Mesothelial cell of epicardium (in vitro differentiated cells): ENCODE measurements around the gene ANKS4B. TPM values are rescaled to one million over a fixed set of nuclear protein-coding genes. Genes with fewer than 3 reads are reported as not detected.

Source experiments
- DNase-seq, 2 experiments: peaks; one replicate each; pipeline ENCODE4 v3.0.0; 2021; ENCODE audit warnings: low spot score in 2 of 2; ENCODE audit not compliant: unreplicated experiment in 2 of 2
- H3K27ac Mint-ChIP-seq: 2 replicates; pipeline ENCODE4 v1.8.0; 2021; ENCODE audit warnings: mixed read lengths
- H3K27me3 Mint-ChIP-seq: 2 replicates; pipeline ENCODE4 v1.8.0; 2021; ENCODE audit warnings: low read depth, mixed read lengths
- H3K36me3 Mint-ChIP-seq: 2 replicates; pipeline ENCODE4 v1.8.0; 2021; ENCODE audit warnings: mixed read lengths
- H3K4me1 Mint-ChIP-seq: 2 replicates; pipeline ENCODE4 v1.8.0; 2021; ENCODE audit warnings: mixed read lengths
- H3K4me3 Mint-ChIP-seq: 2 replicates; pipeline ENCODE4 v1.8.0; 2021; ENCODE audit warnings: mild to moderate bottlenecking, moderate library complexity, mixed read lengths
- H3K9me3 Mint-ChIP-seq: 2 replicates; pipeline ENCODE4 v1.8.0; 2021; ENCODE audit warnings: mixed read lengths
- total RNA-seq: library from RNA; stranded (reverse); gene quantifications from 3 replicates; pipeline ENCODE4 v1.2.1, GENCODE V29; 2021
- TF ChIP-seq, protein P1 (sequence below): fragments of 200-600 bp; sonication (generic); IDR thresholded peaks from one replicate; pipeline ENCODE4 v1.5.0; 2021; ENCODE audit warnings: antibody characterized with exemption; ENCODE audit not compliant: unreplicated experiment

Gene ANKS4B
- total RNA-seq, 1 donor from 2014 or later, result not detected

DNA sequence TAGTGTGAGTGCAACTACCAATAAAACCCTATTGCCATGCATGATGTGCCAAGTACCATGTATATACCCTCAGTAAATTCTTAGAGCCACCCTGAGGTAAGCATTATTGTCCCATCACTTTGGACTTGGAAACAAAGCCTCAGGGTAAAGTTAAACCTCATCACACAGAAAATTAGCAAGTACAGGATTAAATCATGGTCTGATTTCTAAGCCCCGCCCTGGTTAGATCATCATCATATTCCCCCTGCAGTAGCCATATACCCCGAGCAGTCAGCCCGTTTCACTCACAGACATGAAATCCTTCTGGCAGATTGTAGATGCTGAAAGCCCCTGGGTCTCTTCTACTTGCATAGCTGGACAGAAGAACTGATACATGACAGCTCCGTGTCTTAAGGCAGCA is 26.9 kb upstream of the ANKS4B start:
- Mint-ChIP-seq H3K36me3 (no peaks in the 10 kb centered on the region), H3K9me3 (peaks cover 3% of the 10 kb centered on the region), H3K4me1 (peaks cover 5% of the 10 kb centered on the region), H3K4me3 (no peak overlapping the region), H3K27ac (no peak overlapping the region), H3K27me3 (no peaks in the 10 kb centered on the region)
- TF ChIP-seq, protein P1, sequence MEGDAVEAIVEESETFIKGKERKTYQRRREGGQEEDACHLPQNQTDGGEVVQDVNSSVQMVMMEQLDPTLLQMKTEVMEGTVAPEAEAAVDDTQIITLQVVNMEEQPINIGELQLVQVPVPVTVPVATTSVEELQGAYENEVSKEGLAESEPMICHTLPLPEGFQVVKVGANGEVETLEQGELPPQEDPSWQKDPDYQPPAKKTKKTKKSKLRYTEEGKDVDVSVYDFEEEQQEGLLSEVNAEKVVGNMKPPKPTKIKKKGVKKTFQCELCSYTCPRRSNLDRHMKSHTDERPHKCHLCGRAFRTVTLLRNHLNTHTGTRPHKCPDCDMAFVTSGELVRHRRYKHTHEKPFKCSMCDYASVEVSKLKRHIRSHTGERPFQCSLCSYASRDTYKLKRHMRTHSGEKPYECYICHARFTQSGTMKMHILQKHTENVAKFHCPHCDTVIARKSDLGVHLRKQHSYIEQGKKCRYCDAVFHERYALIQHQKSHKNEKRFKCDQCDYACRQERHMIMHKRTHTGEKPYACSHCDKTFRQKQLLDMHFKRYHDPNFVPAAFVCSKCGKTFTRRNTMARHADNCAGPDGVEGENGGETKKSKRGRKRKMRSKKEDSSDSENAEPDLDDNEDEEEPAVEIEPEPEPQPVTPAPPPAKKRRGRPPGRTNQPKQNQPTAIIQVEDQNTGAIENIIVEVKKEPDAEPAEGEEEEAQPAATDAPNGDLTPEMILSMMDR, result no peak
- no peak for DNase-seq

GRCh38 chr16:21208446-21209230 is 24.9 kb upstream of the ANKS4B start:
- H3K27me3 Mint-ChIP-seq, result peaks cover 3% of the 10 kb centered on the region
- no peak overlapping the region for H3K4me3 Mint-ChIP-seq
- H3K36me3 Mint-ChIP-seq, result no peaks in the 10 kb centered on the region
- DNase-seq, result no peak
- peaks cover 3% of the 10 kb centered on the region for H3K9me3 Mint-ChIP-seq
- H3K4me1 Mint-ChIP-seq, result no peaks in the 10 kb centered on the region
- no peak overlapping the region for H3K27ac Mint-ChIP-seq
- TF ChIP-seq, protein P1, result no peak

DNA sequence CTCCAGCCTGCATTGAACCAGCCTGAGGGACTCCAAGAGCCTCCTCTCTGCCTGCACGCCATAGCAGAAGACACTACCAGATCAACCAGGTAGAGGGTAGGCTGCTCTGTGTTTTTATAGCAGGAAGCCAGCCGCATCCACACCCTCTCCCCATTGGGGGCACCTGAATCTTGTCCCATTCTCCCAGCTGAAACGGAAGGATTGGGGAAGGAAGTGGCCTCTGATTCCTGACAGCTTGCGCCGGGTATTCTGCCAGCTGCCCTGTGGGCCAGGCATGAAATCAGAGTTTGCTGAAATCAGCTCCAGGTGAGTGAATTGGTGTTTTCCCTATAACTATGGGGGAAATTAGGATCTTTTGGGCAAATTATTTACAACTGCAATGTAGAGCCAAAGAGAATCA is 22.0 kb upstream of the ANKS4B start, which contains the start of gene ZP2:
TSS of gene ZP2 (minus strand) at position 89 of the 400 bp plus-strand sequence. CDS start at position 62, 27 bp downstream.
- no peaks in the 10 kb centered on the region for H3K36me3 Mint-ChIP-seq
- H3K4me3 Mint-ChIP-seq, result no peak within 1 kb of the TSS
- no peaks in the 10 kb centered on the region for H3K4me1 Mint-ChIP-seq
- H3K27ac Mint-ChIP-seq, result no peak within 1 kb of the TSS
- H3K9me3 Mint-ChIP-seq, result peaks cover 6% of the 10 kb centered on the region
- DNase-seq, result no peak
- H3K27me3 Mint-ChIP-seq, result peaks cover 3% of the 10 kb centered on the region
- TF ChIP-seq, protein P1, result no peak

DNA sequence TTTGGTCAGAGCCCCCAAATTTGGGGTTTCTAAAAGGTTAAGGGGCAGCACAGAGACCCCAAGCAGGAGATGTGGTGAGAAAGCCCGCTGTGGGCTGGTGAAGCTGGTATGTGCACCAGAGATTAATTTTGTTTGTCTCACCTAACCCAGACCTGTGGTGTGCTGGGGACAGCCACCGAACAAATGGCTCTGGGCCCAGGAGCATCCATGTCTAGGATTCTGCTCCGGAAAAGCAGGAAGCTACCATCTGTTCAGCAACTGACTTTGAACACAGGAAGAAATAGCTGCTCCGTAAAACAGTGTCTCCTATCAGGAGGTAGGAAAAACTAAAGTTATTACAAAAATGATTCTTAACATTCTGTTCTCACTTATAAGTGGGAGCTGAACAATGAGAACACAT is 19.4 kb upstream of the ANKS4B start:
- TF ChIP-seq, protein P1, result no peak
- Mint-ChIP-seq H3K36me3 (no peaks in the 10 kb centered on the region), H3K27me3 (peaks cover 3% of the 10 kb centered on the region), H3K27ac (no peak overlapping the region), H3K4me1 (no peaks in the 10 kb centered on the region), H3K4me3 (no peak overlapping the region), H3K9me3 (peaks cover 4% of the 10 kb centered on the region)
- no peak for DNase-seq

DNA sequence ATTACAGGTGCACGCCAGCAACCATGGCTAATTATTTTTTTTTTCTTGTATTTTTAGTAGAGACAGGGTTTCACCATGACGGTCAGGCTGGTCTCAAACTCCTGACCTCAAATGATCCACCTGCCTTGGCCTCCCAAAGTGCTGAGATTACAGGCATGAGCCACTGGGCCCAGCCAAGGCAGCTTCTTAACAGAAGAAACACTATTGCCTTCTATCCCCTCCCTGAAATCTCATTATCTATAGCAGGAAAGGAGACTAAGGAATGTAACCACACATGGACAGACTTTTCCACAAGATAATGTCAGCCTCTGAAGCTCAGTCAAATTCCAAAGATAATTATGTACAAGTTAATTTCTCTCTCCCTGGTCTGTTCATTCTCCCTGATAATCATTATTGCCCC is 16.4 kb upstream of the ANKS4B start:
- Mint-ChIP-seq H3K4me3 (no peak overlapping the region), H3K36me3 (no peaks in the 10 kb centered on the region), H3K27ac (peak overlapping the region; percentile 34), H3K4me1 (no peaks in the 10 kb centered on the region), H3K27me3 (peaks cover 16% of the 10 kb centered on the region), H3K9me3 (peaks cover 13% of the 10 kb centered on the region)
- TF ChIP-seq, protein P1, result no peak
- no peak for DNase-seq
